Aorta (tissue), 5 donors: ENCODE data around the gene CLUH. TPM values are rescaled to one million over a fixed set of nuclear protein-coding genes. Genes with fewer than 3 reads are reported as not detected.
A peak's percentile ranks its signal among the peaks of the same experiment; 100 is the strongest.

ENCODE experiments used
- ATAC-seq: fragments of 200-7000 bp; cut with Tn5 transposase; one replicate; pipeline ENCODE4 v1.9.1; 2022; ENCODE audit warnings: moderate library complexity; ENCODE audit not compliant: low FRiP score
- DNase-seq, 2 donors: peaks; one replicate each; pipeline ENCODE4 v3.0.0-alpha.2; 2020
- H3K27ac ChIP-seq, 2 donors: one replicate each; pipeline ENCODE4 v1.5.1; 2013; ENCODE audit warnings: low read length in 2 of 2, mild to moderate bottlenecking in 2 of 2, moderate library complexity in 2 of 2, control low read depth in 1 of 2, inconsistent platforms in 1 of 2, low read depth in 1 of 2
- H3K27me3 ChIP-seq, 2 donors: one replicate each; pipeline ENCODE4 v1.6.1; 2013; ENCODE audit warnings: control low read depth in 1 of 2, low read length in 1 of 2, mild to moderate bottlenecking in 1 of 2, moderate library complexity in 1 of 2; ENCODE audit not compliant: insufficient read depth in 2 of 2, control insufficient read depth in 1 of 2
- H3K36me3 ChIP-seq, 2 donors: one replicate each; pipeline ENCODE4 v1.6.1; 2013; ENCODE audit warnings: control low read depth in 1 of 2, low read length in 1 of 2, mild to moderate bottlenecking in 1 of 2; ENCODE audit not compliant: insufficient read depth in 2 of 2, control insufficient read depth in 1 of 2
- H3K4me1 ChIP-seq, 2 donors: one replicate each; pipeline ENCODE4 v1.6.1; 2013; ENCODE audit warnings: low read length in 2 of 2, control low read depth in 1 of 2, mild to moderate bottlenecking in 1 of 2, moderate library complexity in 1 of 2; ENCODE audit not compliant: insufficient read depth in 2 of 2, control insufficient read depth in 1 of 2
- H3K4me3 ChIP-seq, 2 donors: one replicate each; pipeline ENCODE4 v1.5.1; 2013; ENCODE audit warnings: low read length in 2 of 2, control low read depth in 1 of 2, mild to moderate bottlenecking in 1 of 2
- H3K9me3 ChIP-seq: one replicate; pipeline ENCODE4 v1.6.1; 2013; ENCODE audit warnings: mild to moderate bottlenecking, low read length; ENCODE audit not compliant: control insufficient read depth
- WGBS, 2 donors: extraction: QIAGEN DNeasy Blood & Tissue Kit; methylation state at CpG; one replicate each; pipeline ENCODE4 v1.1.7; 2013; 5-methylcytosine and 5-hydroxymethylcytosine counted together
- intact Hi-C, 2 donors: fragments of 100-400 bp; cut with DNase I; formaldehyde crosslinking; loops; one replicate each; pipeline versions ENCODE4 v1.14.2 to v1.15.0; 2022
- polyA plus RNA-seq, 2 donors: library from polyadenylated mRNA; stranded (reverse); fragments of 200-250 nt; gene quantifications; one replicate each; pipeline ENCODE4 v1.2.3, GENCODE V29; 2013
- total RNA-seq, 2 donors: library from RNA; stranded (reverse); fragmentation: NEBNext Ultra II Directional; extraction: Animal tissue kit (Norgen Biotek cat#: 25700); gene quantifications; one replicate each; pipeline ENCODE4 v1.2.1, GENCODE V29; 2021
- donor health status: healthy with polysubstance abuse.
- donor health status: Bipolar disorder and iron deficiency.
- donor health status: DM: no; HTN: no; CAD: no.
- donor health status: DM: no; HTN: no; CAD: no.
- donor health status: DM: yes; HTN: yes; CAD: no.

CLUH gene
- total and polyA plus RNA-seq, 4 donors = 17.3 to 35.1 (median 28.5) TPM

DNA sequence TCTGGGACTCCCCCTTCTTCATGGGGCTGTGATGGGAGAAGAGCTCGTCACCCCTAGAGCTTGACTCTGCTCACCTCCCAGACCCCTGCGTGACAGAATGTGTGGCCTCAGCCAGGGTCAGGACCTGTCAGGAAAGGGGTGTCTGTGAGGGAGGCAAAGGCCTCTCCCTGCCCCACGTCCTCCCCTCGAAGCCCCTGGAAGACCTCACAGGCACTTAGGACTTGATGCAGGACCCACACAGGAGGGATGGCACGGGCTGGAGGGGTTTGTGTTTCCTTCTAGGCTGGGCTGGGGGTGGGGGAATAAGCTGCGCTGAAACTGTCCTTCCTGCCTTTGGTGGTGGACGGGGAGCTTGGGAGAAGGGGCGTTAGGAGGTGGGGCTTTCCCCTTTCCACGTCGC lies 11.0 kb upstream of the CLUH start:
- no peaks in the 10 kb centered on the region for H3K36me3 ChIP-seq
- no peaks in the 10 kb centered on the region for H3K27me3 ChIP-seq
- intact Hi-C loops = no loop called here
- no peaks in the 10 kb centered on the region for H3K9me3 ChIP-seq
- H3K4me1 ChIP-seq = no peaks in the 10 kb centered on the region
- DNase-seq = no peak
- no peak overlapping the region for H3K27ac ChIP-seq
- no peak for ATAC-seq
- 60 to 64% methylated on average over 10 of the region's 10 CpGs for WGBS, 2 donors
- H3K4me3 ChIP-seq = no peak overlapping the region

DNA sequence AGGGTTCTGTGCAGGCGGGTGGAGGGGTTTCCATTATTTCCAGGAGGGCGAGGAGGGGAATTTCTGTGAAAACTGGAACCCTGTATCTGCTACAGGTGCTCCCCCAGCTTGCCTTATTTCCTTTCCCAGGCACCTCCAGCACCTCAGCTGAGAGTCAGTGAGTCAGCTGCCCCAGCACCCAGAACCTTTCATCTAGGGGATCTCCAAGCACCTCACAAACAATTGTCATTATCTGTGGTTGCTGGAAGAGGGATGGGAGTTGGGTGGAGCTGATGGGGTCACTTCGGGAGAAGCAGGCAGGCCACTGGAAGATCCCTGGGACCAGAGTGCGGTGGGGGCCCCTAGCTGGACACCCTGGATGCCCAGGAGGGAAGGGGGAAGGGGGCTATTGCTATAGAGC lies 10.0 kb upstream of the CLUH start:
- no peak overlapping the region for H3K4me3 ChIP-seq
- no peaks in the 10 kb centered on the region for H3K4me1 ChIP-seq
- H3K27ac ChIP-seq = no peak overlapping the region
- H3K9me3 ChIP-seq = no peaks in the 10 kb centered on the region
- WGBS, 2 donors = 76 to 79% methylated on average over 4 of the region's 4 CpGs
- intact Hi-C loops = no loop called here
- no peak for DNase-seq
- no peaks in the 10 kb centered on the region for H3K36me3 ChIP-seq
- no peaks in the 10 kb centered on the region for H3K27me3 ChIP-seq
- ATAC-seq = no peak

DNA sequence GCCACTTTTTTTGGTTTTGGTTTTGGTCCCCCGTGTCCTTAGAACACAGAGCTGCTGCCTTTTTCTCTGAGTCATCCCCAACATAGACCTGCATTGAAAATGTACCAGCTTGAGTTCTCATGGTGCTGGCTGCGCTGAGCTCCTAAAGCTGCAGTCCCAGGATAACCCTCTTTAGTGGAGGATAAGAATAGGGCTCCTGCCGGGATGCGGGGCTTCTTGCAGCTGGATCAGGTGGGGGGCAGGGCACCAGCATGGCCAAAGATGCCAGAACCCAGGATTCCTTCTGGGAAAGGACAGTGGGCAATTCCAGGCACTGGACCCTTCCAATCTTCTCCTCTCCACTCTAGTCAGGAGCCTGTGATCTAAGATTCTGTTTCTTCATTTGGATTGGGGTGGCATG lies 8.3 kb upstream of the CLUH start:
- H3K36me3 ChIP-seq = no peaks in the 10 kb centered on the region
- ATAC-seq = no peak
- no peak overlapping the region for H3K4me3 ChIP-seq
- H3K9me3 ChIP-seq = no peaks in the 10 kb centered on the region
- no peak for DNase-seq
- no peaks in the 10 kb centered on the region for H3K4me1 ChIP-seq
- intact Hi-C loops = no loop called here
- no peaks in the 10 kb centered on the region for H3K27me3 ChIP-seq
- H3K27ac ChIP-seq = no peak overlapping the region
- WGBS, 2 donors = 66 to 69% methylated on average over 4 of the region's 4 CpGs

DNA sequence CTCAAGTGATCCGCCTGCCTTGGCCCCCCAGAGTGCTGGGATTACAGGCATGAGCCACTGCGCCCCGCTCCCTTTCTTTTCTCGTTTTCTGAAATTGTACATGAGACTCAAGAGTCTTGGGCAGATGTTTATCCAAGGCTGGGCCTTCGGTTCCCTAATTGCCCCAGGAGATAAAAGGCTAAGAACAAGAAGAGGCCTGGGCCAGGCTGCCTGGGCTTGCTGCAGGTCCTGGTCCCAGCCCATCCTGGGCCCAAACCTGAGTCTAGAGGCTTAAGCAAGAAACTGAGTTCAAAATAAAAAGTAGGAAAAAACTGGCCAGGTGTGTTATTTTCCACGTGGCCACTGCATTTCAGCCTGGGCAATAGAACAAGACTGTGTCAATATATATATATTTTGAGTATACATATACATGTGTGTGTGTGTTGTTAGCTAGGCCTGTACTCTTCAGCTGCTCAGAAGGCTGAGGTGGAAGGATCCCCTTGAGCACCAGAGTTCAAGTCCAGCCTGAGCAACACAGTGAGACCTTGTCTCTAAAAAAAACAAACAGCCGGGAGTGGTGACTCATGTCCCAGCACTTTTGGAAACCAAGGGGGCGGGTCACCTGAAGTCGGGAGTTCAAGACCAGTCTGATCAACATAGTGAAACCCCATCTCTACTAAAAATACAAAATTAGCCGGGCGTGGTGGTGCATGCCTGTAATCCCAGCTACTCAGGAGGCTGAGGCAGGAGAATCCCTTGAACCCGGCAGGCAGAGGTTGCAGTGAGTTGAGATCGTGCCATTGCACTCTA lies 6.8 kb upstream of the CLUH start:
- WGBS, 2 donors = 77 to 78% methylated on average over 13 of the region's 13 CpGs
- Histone ChIP-seq H3K4me1 (no peaks in the 10 kb centered on the region), H3K27me3 (no peaks in the 10 kb centered on the region), H3K36me3 (no peaks in the 10 kb centered on the region), H3K9me3 (no peaks in the 10 kb centered on the region), H3K4me3 (no peak overlapping the region), H3K27ac (no peak overlapping the region)
- no peak for ATAC-seq
- intact Hi-C loops = no loop called here
- no peak for DNase-seq

DNA sequence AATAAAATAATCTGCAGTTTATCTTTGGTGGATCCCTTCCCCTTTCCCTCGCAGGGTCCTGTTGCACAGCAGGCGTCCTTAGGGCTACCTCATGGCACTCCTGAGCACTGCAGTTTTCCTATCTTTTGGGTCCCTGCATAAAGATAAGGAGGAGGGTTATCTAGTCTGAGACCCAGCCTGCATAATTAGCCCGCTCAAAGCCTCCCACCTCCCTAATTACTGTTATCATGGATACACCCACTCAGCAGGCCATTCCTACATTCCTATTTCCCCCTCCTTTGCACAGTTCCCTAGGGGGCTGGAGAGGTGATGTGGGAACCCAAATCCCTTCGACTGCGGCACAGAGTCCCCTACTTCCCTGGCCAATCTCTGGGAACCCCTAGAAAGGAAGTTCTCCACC lies 5.1 kb upstream of the CLUH start:
- DNase-seq (no peak), ATAC-seq (no peak)
- no peaks in the 10 kb centered on the region for H3K9me3 ChIP-seq
- intact Hi-C loops = no loop called here
- no peak overlapping the region for H3K4me3 ChIP-seq
- WGBS, 2 donors = 79 to 85% methylated on average over 5 of the region's 5 CpGs
- H3K36me3 ChIP-seq = no peaks in the 10 kb centered on the region
- H3K27me3 ChIP-seq = no peaks in the 10 kb centered on the region
- no peaks in the 10 kb centered on the region for H3K4me1 ChIP-seq
- H3K27ac ChIP-seq = no peak overlapping the region

DNA sequence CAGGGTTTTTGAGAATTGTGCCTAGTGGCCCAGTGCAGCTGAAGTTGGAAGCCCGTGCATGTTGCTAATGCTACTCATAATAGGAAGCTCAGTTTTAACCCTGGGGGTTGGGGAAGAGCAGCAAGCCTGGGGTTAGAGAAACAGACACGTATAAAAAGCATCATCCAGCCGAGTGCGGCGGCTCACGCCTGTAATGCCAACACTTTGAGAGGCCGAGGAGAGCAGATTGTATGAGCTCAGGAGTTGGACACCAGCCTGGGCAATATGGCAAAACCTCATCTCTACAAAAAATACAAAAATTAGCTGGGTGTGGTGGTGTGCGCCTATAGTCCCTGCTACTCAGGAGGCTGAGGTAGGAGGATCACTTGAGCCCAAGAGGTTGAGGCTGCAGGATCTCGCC lies 2.3 kb upstream of the CLUH start:
- Histone ChIP-seq H3K27me3 (no peaks in the 10 kb centered on the region), H3K36me3 (no peaks in the 10 kb centered on the region), H3K4me3 (no peak overlapping the region), H3K27ac (no peak overlapping the region), H3K9me3 (no peaks in the 10 kb centered on the region), H3K4me1 (peaks cover 0 to 2% of the 10 kb centered on the region in 2 donors)
- DNase-seq (no peak), ATAC-seq (no peak)
- intact Hi-C loops = loop anchor here in 1 of 2 donors (5.0 kb wide), 1 partner anchor 202 kb away; the partner anchor contains the start of gene METTL16
- WGBS, 2 donors = 87 to 88% methylated on average over 9 of the region's 9 CpGs

DNA sequence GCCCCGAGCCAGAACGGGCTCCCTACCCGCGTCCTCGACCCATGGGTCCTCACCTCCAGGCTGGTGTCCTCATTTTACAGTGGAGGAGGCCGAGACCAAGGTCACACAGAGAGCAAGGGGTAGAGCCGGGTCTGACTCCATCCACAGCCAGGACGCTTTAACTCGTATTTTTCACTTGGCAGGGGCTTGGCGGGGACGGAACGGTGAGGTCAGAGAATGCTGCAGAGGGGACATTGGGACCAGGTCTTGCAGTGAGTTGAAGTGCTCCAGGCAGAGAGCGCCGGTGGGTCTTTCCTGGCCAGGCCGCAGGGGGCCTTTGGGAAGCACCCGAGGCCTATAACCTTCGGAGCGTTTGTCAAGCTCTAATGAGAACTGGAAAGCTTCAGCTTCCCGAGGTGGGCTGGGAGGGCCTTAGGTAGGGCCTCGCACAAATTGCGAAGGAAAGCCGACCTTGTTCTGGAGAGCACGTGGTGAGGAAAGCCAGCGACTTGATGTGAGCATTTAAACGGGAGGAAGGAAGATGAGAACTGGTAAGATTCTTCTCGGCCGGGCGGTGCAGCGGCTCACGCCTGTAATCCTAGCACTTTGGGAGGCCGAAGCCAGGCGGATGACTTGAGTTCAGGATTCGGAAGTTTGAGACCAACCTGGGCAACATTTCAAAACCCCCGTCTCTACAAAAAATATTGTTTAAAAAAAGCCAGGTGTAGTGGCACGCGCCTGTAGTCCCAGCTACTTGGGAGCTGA lies 908 bp upstream of the CLUH start:
- Histone ChIP-seq H3K9me3 (no peaks in the 10 kb centered on the region), H3K4me3 (peak overlapping the region; percentile 11 to 24), H3K4me1 (peaks cover 0 to 2% of the 10 kb centered on the region in 2 donors), H3K27ac (no peak overlapping the region), H3K27me3 (no peaks in the 10 kb centered on the region), H3K36me3 (no peaks in the 10 kb centered on the region)
- DNase-seq (peak in 1 of 2 donors; percentile 45), ATAC-seq (no peak)
- intact Hi-C loops = loop anchor here in 1 of 2 donors (5.0 kb wide), 1 partner anchor 200 kb away; the partner anchor contains the start of gene METTL16
- WGBS, 2 donors = 55 to 62% methylated on average over 36 of the region's 36 CpGs

DNA sequence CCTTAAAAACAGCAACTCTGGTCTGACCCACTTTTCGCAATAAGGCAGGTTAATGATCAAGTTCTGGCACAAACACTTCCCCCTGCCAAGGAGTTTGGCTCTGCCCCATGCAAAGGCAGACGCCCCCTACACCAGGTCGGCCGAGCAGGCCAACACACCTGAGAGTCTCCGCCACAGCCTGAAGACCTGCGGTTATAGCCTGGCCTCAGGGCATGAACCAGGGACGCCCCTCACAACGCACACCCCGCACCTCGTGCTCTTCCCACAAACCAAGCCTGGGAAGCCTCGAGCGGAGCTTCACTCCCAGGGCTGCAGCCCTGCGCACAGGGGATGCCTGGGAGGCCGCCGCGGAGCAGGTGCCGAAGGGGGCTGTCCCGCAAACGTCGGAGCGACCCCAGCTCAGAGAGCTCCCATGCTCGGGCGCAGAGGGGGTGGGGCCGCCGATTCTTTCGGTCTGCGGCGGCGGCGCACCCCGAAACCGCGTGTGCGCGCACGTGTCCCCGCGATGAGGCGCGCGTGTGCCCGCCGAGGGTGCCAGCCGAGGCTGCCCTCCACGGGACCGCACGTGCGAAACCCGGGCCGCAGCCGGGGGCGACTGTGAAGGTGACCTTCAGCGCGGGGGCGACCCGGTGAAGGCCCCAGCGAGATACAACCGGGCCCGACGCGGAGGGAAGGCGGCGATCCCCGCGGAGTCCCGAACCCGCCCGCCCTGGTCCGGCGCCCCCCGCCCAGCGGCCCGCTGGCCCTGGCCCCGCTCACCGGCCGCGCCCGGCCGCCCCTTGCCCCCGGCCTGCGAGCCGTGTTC lies 559 bp downstream of the CLUH start:
- peak overlapping the region; percentile 67 to 82 for H3K4me3 ChIP-seq
- H3K27me3 ChIP-seq = no peaks in the 10 kb centered on the region
- DNase-seq (peak in 1 of 2 donors; percentile 52), ATAC-seq (no peak)
- H3K4me1 ChIP-seq = peaks cover 0 to 2% of the 10 kb centered on the region in 2 donors
- 1% methylated on average over 58 to 82 of the region's 82 CpGs for WGBS, 2 donors
- H3K27ac ChIP-seq = no peak overlapping the region
- intact Hi-C loops = loop anchor here in 1 of 2 donors (5.0 kb wide), 1 partner anchor 199 kb away; the partner anchor contains the start of gene METTL16
- no peaks in the 10 kb centered on the region for H3K9me3 ChIP-seq
- H3K36me3 ChIP-seq = no peaks in the 10 kb centered on the region
